ENCODE results near the gene PHYHD1. TPM values are rescaled to one million over a fixed set of nuclear protein-coding genes. Genes with fewer than 3 reads are reported as not detected.

PHYHD1 gene
- total and polyA plus RNA-seq, 5 experiments from 2014 or later = 2.6 to 8.2 (median 6.9) TPM

- peak overlapping the region; percentile 76 to 89 (median 83) for H3K4me3 Mint-ChIP-seq
- H3K27ac Mint-ChIP-seq = peak overlapping the region; percentile 90 to 99 (median 97)
- POLR2A ChIA-PET = interaction anchor here (0.5 to 7.6 kb wide), 15 partner anchors 10 to 254 kb away, joined by 3 to 87 read pairs (median 5); partner anchors contain the start of genes ENDOG, KYAT1, LRRC8A and PHYHD1
- DNase-seq = peak; percentile 72 to 92 (median 84)
- peaks cover 25 to 80% (median 65%) of the 10 kb centered on the region in 4 donors for H3K4me1 Mint-ChIP-seq
- ATAC-seq = peak; percentile 92 to 96
- no peaks in the 10 kb centered on the region for H3K27me3 Mint-ChIP-seq
- peaks cover 0 to 11% (median 7%) of the 10 kb centered on the region in 3 donors for H3K36me3 Mint-ChIP-seq
- H3K9me3 Mint-ChIP-seq = no peaks in the 10 kb centered on the region
These were observed 18.3 kb upstream of the PHYHD1 start for GRCh38 chr9:128902351-128903078.

- Mint-ChIP-seq H3K4me1 (peaks cover 27 to 78% (median 61%) of the 10 kb centered on the region in 4 donors), H3K27ac (peak overlapping the region; percentile 90 to 99 (median 97)), H3K27me3 (no peaks in the 10 kb centered on the region), H3K36me3 (peaks cover 0 to 15% (median 13%) of the 10 kb centered on the region in 3 donors), H3K9me3 (no peaks in the 10 kb centered on the region), H3K4me3 (peak overlapping the region; percentile 76 to 89 (median 83))
- POLR2A ChIA-PET = interaction anchor here (0.5 to 7.6 kb wide), 15 partner anchors 8 to 255 kb away, joined by 3 to 87 read pairs (median 5); partner anchors contain the start of genes ENDOG, KYAT1, LRRC8A and PHYHD1
- ATAC-seq (no peak), DNase-seq (peak in 1 of 10 donors; percentile 9)
These were observed 17.7 kb upstream of the PHYHD1 start for GRCh38 chr9:128903079-128903461.

GRCh38 chr9:128903871-128904620 lies 16.7 kb upstream of the PHYHD1 start:
- peaks cover 0 to 21% (median 16%) of the 10 kb centered on the region in 3 donors for H3K36me3 Mint-ChIP-seq
- POLR2A ChIA-PET = interaction anchor here (0.7 to 7.6 kb wide), 8 partner anchors 8 to 33 kb away, joined by 3 to 87 read pairs (median 9); partner anchors contain the start of genes KYAT1, LRRC8A and PHYHD1
- H3K4me1 Mint-ChIP-seq = peaks cover 23 to 72% (median 53%) of the 10 kb centered on the region in 4 donors
- H3K27me3 Mint-ChIP-seq = no peaks in the 10 kb centered on the region
- H3K27ac Mint-ChIP-seq = peak overlapping the region; percentile 87 to 99 (median 96)
- no peak for DNase-seq
- H3K9me3 Mint-ChIP-seq = no peaks in the 10 kb centered on the region
- no peak for ATAC-seq
- peak overlapping the region in 7 of 10 donors; percentile 4 to 88 (median 79) for H3K4me3 Mint-ChIP-seq

- POLR2A ChIA-PET = interaction anchor here (0.6 to 7.6 kb wide), 3 partner anchors 26 to 331 kb away, joined by 4 to 87 read pairs (median 5); partner anchors contain the start of genes KYAT1 and LRRC8A
- ATAC-seq = no peak
These were observed 14.8 kb upstream of the PHYHD1 start for GRCh38 chr9:128905964-128906363.

GRCh38 chr9:128906741-128907140 lies 14.0 kb upstream of the PHYHD1 start:
- DNase-seq = no peak
- H3K9me3 Mint-ChIP-seq = no peaks in the 10 kb centered on the region
- H3K27me3 Mint-ChIP-seq = no peaks in the 10 kb centered on the region
- H3K4me3 Mint-ChIP-seq = no peak overlapping the region
- POLR2A ChIA-PET = interaction anchor here (0.6 to 7.6 kb wide), 3 partner anchors 27 to 332 kb away, joined by 4 to 87 read pairs (median 5); partner anchors contain the start of genes KYAT1 and LRRC8A
- peak overlapping the region; percentile 59 to 90 (median 82) for H3K27ac Mint-ChIP-seq
- H3K36me3 Mint-ChIP-seq = peaks cover 0 to 27% (median 24%) of the 10 kb centered on the region in 3 donors
- H3K4me1 Mint-ChIP-seq = peaks cover 24 to 73% (median 47%) of the 10 kb centered on the region in 4 donors
- no peak for ATAC-seq

More at GRCh38 chr9:128905964-128906363, 14.8 kb upstream of the PHYHD1 start:
- Mint-ChIP-seq H3K9me3 (no peaks in the 10 kb centered on the region), H3K36me3 (peaks cover 0 to 27% (median 24%) of the 10 kb centered on the region in 3 donors), H3K27ac (peak overlapping the region in 9 of 10 donors; percentile 17 to 87 (median 78)), H3K27me3 (no peaks in the 10 kb centered on the region), H3K4me3 (no peak overlapping the region), H3K4me1 (peaks cover 21 to 70% (median 43%) of the 10 kb centered on the region in 4 donors)
- DNase-seq = no peak

- POLR2A ChIA-PET = interaction anchor here (0.5 to 2.6 kb wide), 3 partner anchors 14 to 27 kb away, joined by 3 to 8 read pairs (median 3); partner anchors contain the start of genes KYAT1 and LRRC8A
- Mint-ChIP-seq H3K9me3 (no peaks in the 10 kb centered on the region), H3K27me3 (no peaks in the 10 kb centered on the region), H3K4me1 (peaks cover 30 to 75% (median 47%) of the 10 kb centered on the region in 4 donors), H3K27ac (peak overlapping the region in 3 of 10 donors; percentile 15 to 75 (median 29)), H3K36me3 (peaks cover 0 to 36% (median 24%) of the 10 kb centered on the region in 3 donors), H3K4me3 (no peak overlapping the region)
- DNase-seq (no peak), ATAC-seq (no peak)
These were observed 12.4 kb upstream of the PHYHD1 start for GRCh38 chr9:128908372-128908771.

- Mint-ChIP-seq H3K4me1 (peaks cover 30 to 73% (median 47%) of the 10 kb centered on the region in 4 donors), H3K36me3 (peaks cover 0 to 40% (median 24%) of the 10 kb centered on the region in 3 donors), H3K27me3 (no peaks in the 10 kb centered on the region), H3K9me3 (no peaks in the 10 kb centered on the region), H3K27ac (peak overlapping the region in 9 of 10 donors; percentile 32 to 93 (median 78)), H3K4me3 (peak overlapping the region in 3 of 10 donors; percentile 12 to 48 (median 31))
- POLR2A ChIA-PET = interaction anchor here (0.7 to 2.6 kb wide), 3 partner anchors 9 to 33 kb away, joined by 3 to 8 read pairs (median 3); no protein-coding TSS in a partner anchor
- no peak for ATAC-seq
- no peak for DNase-seq
These were observed 10.9 kb upstream of the PHYHD1 start for GRCh38 chr9:128909859-128910258.

- Mint-ChIP-seq H3K9me3 (no peaks in the 10 kb centered on the region), H3K4me1 (peaks cover 28 to 67% (median 44%) of the 10 kb centered on the region in 4 donors), H3K36me3 (peaks cover 0 to 44% (median 24%) of the 10 kb centered on the region in 3 donors), H3K4me3 (peak overlapping the region in 5 of 10 donors; percentile 31 to 48 (median 33)), H3K27me3 (no peaks in the 10 kb centered on the region), H3K27ac (peak overlapping the region; percentile 51 to 93 (median 73))
- ATAC-seq = peak in 1 of 2 donors; percentile 28
- no peak for DNase-seq
- POLR2A ChIA-PET = interaction anchor here (1.2 kb wide), 1 partner anchor 10 kb away, joined by 3 read pairs; no protein-coding TSS in a partner anchor
These were observed 9.9 kb upstream of the PHYHD1 start for GRCh38 chr9:128910906-128911305.

GRCh38 chr9:128911529-128912035 lies 9.2 kb upstream of the PHYHD1 start:
- Mint-ChIP-seq H3K4me1 (peaks cover 26 to 63% (median 42%) of the 10 kb centered on the region in 4 donors), H3K27me3 (no peaks in the 10 kb centered on the region), H3K9me3 (no peaks in the 10 kb centered on the region), H3K27ac (peak overlapping the region in 8 of 10 donors; percentile 37 to 89 (median 67)), H3K36me3 (peaks cover 0 to 45% (median 26%) of the 10 kb centered on the region in 3 donors), H3K4me3 (peak overlapping the region in 4 of 10 donors; percentile 31 to 80 (median 56))
- DNase-seq (no peak), ATAC-seq (no peak)
- POLR2A ChIA-PET = interaction anchor here (1.4 kb wide), 1 partner anchor 8 kb away, joined by 7 read pairs; no protein-coding TSS in a partner anchor

- Mint-ChIP-seq H3K36me3 (peaks cover 0 to 49% (median 28%) of the 10 kb centered on the region in 3 donors), H3K27ac (peak overlapping the region; percentile 24 to 95 (median 83)), H3K9me3 (no peaks in the 10 kb centered on the region), H3K4me1 (peaks cover 26 to 58% (median 39%) of the 10 kb centered on the region in 4 donors), H3K4me3 (peak overlapping the region in 6 of 10 donors; percentile 20 to 80 (median 53)), H3K27me3 (no peaks in the 10 kb centered on the region)
- DNase-seq = no peak
- POLR2A ChIA-PET = interaction anchor here (1.4 kb wide), 1 partner anchor 9 kb away, joined by 7 read pairs; no protein-coding TSS in a partner anchor
- no peak for ATAC-seq
These were observed 8.4 kb upstream of the PHYHD1 start for GRCh38 chr9:128912270-128912853.

Measured in naive thymus-derived CD8-positive, alpha-beta T cell (primary cell).